Activated naive CD4-positive, alpha-beta T cell (primary cell): Measurements from ENCODE around the gene SPAG16.
"Not testable (repeated sequence)": the region's sequence is repeated elsewhere in the genome, so short reads cannot be mapped to it uniquely, and the experiment has no call there.

Experiments
- DNase-seq, 4 experiments: peaks; one replicate each; lab custom pipeline; 2025; lab: John Stamatoyannopoulos, UW

Gene SPAG16

GRCh38 chr2:213408426-213409070, 124.3 kb downstream of the SPAG16 start:
- DNase-seq, result not testable (repeated sequence)

- DNase-seq, result not testable (repeated sequence)
Measured at GRCh38 chr2:213410687-213411086, 126.4 kb downstream of the SPAG16 start.

GRCh38 chr2:213411582-213412289, 127.5 kb downstream of the SPAG16 start:
- no peak for DNase-seq

GRCh38 chr2:213415093-213415492, 130.8 kb downstream of the SPAG16 start:
- DNase-seq, result no peak

- no peak for DNase-seq
Measured at GRCh38 chr2:213416832-213417231, 132.6 kb downstream of the SPAG16 start.

GRCh38 chr2:213419980-213420379, 135.7 kb downstream of the SPAG16 start:
- DNase-seq, result no peak

- no peak for DNase-seq
Measured at GRCh38 chr2:213420828-213421385, 136.6 kb downstream of the SPAG16 start.

GRCh38 chr2:213422211-213422610, 137.9 kb downstream of the SPAG16 start:
- DNase-seq, result no peak

- no peak for DNase-seq
Measured at GRCh38 chr2:213425618-213426017, 141.4 kb downstream of the SPAG16 start.

- no peak for DNase-seq
Measured at GRCh38 chr2:213429516-213429915, 145.3 kb downstream of the SPAG16 start.

- no peak for DNase-seq
Measured at GRCh38 chr2:213443921-213444320, 159.7 kb downstream of the SPAG16 start.

- DNase-seq, result no peak
Measured at GRCh38 chr2:213451542-213452239, 167.4 kb downstream of the SPAG16 start.

GRCh38 chr2:213455316-213456008, 171.2 kb downstream of the SPAG16 start:
- DNase-seq, result no peak

- DNase-seq, result no peak
Measured at GRCh38 chr2:213475433-213475832, 191.2 kb downstream of the SPAG16 start.

GRCh38 chr2:213476641-213477040, 192.4 kb downstream of the SPAG16 start:
- no peak for DNase-seq

- no peak for DNase-seq
Measured at GRCh38 chr2:213490087-213490486, 205.8 kb downstream of the SPAG16 start.

GRCh38 chr2:213491376-213491775, 207.1 kb downstream of the SPAG16 start:
- DNase-seq, result no peak

GRCh38 chr2:213496226-213496625, 212.0 kb downstream of the SPAG16 start:
- DNase-seq, result no peak

- no peak for DNase-seq
Measured at GRCh38 chr2:213500881-213501280, 216.6 kb downstream of the SPAG16 start.

GRCh38 chr2:213524164-213524563, 239.9 kb downstream of the SPAG16 start:
- no peak for DNase-seq

- no peak for DNase-seq
Measured at GRCh38 chr2:213537579-213537978, 253.3 kb downstream of the SPAG16 start.

GRCh38 chr2:213544940-213545339, 260.7 kb downstream of the SPAG16 start:
- DNase-seq, result no peak
